ENCODE measurements around the gene SLC4A9.

DNA sequence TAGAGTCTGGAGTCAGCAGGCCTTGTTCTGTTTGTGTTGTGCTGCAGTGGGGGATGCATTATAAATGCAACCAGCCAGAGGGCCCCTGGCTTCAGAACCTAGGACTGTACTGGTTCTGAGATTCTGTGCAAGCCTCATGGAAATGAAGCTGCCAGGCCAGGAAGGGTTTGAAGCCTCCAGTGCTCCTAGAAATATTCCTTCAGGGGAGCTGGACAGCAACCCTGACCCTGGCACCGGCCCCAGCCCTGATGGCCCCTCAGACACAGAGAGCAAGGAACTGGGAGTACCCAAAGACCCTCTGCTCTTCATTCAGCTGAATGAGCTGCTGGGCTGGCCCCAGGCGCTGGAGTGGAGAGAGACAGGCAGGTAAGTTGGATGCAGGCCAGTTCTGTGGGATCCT, at the start of gene SLC4A9:
- TF ChIP-seq, protein P1, sequence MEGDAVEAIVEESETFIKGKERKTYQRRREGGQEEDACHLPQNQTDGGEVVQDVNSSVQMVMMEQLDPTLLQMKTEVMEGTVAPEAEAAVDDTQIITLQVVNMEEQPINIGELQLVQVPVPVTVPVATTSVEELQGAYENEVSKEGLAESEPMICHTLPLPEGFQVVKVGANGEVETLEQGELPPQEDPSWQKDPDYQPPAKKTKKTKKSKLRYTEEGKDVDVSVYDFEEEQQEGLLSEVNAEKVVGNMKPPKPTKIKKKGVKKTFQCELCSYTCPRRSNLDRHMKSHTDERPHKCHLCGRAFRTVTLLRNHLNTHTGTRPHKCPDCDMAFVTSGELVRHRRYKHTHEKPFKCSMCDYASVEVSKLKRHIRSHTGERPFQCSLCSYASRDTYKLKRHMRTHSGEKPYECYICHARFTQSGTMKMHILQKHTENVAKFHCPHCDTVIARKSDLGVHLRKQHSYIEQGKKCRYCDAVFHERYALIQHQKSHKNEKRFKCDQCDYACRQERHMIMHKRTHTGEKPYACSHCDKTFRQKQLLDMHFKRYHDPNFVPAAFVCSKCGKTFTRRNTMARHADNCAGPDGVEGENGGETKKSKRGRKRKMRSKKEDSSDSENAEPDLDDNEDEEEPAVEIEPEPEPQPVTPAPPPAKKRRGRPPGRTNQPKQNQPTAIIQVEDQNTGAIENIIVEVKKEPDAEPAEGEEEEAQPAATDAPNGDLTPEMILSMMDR (IDR thresholded peaks at IDR 0.05): no peak
- no peak for TF ChIP-seq POLR2A (IDR thresholded peaks at IDR 0.05)

Data from lower leg skin (tissue), 3 donors.